Measurements from ENCODE around the gene RIMS1.

RIMS1 gene

GRCh38 chr6:72102561-72102960 is 216.2 kb downstream of the RIMS1 start:
- DNase-seq, result no peak

- no peak for DNase-seq
Observed at GRCh38 chr6:72111611-72112010, 225.3 kb downstream of the RIMS1 start.

- DNase-seq, result no peak
Observed at GRCh38 chr6:72130327-72130726, 244.0 kb downstream of the RIMS1 start.

GRCh38 chr6:72132427-72132826 is 246.1 kb downstream of the RIMS1 start:
- no peak for DNase-seq

DNA sequence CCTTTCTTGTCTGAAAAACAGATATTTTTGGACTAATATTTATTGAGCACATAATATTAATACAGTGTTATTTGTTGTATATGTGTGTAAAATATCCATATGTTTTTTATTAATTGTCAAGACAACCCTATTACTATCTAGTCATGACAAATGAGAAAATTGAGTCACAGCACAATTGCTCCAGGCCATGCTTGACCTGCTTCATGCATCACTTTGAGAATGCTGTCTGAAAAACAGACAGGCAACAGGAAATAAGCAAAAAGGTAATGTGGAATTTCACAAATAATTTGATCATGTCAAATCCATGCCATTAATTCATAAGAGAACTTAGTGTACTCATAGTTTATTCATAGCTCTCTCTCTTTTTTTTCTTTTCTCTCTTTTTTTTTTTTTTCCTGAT is 246.5 kb downstream of the RIMS1 start:
- no peak for DNase-seq

- no peak for DNase-seq
Observed at GRCh38 chr6:72133324-72133723, 247.0 kb downstream of the RIMS1 start.

DNA sequence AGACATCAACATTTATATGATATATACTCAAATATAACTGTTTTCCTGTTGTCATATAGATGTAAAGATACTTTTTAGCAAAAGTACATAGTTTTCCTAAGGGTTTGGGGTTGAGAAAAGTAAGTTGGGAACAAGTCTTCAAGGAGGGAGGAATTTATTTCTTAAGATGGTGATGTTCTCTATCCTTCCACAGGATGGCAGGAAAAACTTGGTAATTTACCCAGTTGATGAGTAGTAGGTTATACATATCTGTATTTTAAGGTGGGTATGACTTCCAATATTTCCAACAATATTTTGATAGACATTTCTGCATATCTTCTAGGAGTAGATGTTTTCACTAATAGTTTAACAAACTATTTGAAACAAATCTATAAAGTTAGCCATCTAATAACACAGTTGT is 254.4 kb downstream of the RIMS1 start:
- DNase-seq, result no peak

- no peak for DNase-seq
Observed at GRCh38 chr6:72149715-72150114, 263.4 kb downstream of the RIMS1 start.

DNA sequence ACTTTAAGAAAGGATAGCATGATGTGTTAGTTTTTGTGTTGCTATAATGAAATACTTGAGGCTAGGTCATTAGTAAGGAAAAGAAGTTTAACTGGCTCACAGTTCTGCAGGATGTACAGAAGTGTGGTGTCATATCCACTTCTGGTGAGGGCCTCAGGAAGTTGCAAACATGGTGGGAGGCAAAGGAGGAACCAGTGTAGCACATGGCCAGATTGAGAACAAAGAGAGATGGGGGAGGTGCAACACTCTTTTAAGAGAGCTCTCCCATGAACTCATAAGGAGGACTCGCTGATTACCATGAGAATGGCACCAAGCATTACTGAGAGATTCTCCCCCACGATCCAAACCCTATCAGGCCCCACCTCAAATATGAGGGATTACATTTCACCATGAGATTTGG is 265.4 kb downstream of the RIMS1 start:
- DNase-seq, result no peak

DNA sequence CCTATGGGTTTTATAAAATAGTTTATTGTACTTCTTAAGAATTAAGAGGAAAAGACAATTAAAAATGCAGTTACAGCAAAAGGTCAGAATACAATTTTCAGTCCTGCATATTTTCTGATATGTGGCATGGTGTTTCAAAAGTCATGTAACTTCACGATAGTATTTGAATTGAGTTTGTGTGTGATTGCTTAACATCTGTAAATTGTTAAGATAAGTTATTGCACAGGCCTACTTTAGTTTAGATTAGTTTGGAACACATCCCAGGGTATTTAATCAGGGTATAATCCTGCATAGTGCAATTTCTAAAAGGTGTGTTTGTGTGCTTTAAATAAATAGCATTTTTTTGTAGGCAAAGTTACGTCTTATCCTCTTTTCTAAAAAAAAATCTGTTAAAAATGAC is 289.6 kb downstream of the RIMS1 start:
- no peak for DNase-seq

DNA sequence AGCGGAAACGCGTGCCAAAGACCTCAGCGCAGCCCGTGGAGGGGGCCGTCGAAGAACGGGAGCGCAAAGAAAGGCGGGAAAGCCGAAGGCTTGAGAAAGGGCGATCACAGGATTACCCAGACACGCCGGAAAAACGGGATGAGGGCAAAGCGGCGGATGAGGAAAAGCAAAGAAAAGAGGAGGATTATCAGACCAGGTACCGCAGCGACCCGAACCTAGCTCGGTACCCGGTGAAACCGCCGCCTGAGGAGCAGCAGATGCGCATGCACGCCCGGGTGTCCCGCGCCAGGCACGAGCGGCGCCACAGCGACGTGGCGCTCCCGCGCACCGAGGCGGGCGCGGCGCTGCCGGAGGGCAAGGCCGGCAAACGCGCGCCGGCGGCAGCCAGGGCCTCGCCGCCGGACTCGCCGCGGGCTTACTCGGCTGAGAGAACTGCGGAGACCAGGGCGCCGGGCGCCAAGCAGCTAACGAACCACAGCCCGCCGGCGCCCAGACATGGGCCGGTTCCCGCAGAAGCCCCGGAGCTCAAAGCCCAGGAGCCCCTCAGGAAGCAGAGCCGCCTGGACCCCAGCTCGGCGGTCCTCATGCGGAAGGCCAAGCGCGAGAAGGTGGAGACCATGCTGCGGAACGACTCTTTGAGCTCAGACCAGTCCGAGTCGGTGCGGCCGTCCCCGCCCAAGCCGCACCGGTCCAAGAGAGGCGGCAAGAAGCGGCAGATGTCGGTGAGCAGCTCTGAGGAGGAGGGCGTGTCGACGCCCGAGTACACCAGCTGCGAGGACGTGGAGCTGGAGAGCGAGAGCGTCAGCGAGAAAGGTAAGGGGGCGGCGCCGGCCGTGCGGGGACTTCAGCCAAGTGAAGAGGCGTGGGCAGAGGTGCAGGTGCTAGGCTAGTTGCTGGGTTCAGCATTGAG is 296.2 kb downstream of the RIMS1 start:
- peak; percentile 60 for DNase-seq

DNA sequence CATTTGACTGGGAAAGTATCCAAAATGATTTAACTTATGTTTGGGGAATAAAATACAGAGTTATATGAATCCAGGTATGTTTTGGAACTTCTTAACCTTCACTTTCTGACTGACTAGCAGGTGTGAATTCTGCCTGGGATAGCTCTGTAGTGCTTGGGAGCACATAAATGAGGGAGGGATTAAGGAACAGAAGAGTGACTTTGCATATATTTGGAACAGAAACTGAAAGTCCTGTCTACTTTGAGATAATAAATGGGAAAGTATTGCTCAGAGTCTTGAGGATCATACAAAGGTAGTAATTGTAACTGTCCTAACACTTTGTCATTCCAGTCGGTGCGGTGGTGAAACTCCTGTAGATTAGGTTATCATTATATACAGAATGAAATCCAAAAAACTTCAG is 317.6 kb downstream of the RIMS1 start:
- DNase-seq, result no peak

DNA sequence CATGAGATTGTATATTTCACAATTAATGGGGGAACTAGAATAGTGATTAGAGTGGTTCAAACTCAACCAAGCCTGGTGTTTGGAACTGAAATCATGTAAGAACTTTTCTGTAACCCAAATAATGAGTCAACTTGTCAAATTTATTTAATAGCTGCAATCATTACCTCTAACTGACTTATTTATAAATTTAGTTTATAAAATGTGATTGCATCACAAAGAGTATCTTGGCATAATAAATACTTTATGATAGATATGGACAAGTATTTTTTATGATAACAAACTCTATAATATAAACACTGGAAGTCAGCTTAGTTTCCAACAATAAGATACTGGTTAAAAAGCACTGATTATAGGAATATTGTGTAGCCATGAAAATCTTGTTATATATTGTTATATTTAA is 319.1 kb downstream of the RIMS1 start:
- no peak for DNase-seq

DNA sequence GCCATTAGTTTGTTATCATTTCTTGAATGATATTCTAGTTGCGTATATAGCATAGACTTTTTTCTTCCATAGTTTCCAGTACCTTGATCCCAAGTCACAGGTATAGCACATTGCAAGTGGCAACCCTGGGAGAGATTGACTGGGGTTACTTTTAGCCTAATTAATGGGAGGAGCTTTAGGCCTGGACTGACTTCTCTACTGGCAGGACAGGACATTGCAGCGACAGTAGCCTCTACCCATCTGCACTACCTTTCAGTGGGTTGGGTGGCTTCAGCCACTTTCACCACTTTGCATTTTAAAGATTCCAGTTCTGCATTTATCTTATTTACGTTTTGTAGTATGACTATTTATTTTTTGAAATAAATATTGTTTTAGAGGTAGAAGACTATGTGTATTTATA is 320.3 kb downstream of the RIMS1 start:
- no peak for DNase-seq

DNA sequence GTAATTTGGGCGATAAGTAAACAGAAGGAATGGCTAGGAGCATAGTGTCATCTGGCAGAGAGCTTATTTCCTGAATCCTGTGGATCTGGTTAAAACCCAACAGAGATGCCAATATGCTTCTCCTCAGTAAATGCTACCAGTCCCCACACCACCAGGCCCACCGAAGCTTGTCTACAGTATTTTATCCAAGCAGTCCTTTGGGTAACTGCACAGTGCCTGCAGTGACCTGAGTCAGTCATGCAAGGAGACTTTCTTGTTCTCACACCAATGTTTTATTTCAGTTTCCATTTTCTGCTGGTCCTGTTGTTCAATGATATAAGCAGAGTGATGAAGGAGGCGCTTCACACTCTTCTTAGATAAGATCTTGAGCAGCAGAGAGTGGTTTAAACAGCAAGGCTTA is 326.3 kb downstream of the RIMS1 start:
- no peak for DNase-seq

GRCh38 chr6:72213654-72214053 is 327.3 kb downstream of the RIMS1 start:
- no peak for DNase-seq

DNA sequence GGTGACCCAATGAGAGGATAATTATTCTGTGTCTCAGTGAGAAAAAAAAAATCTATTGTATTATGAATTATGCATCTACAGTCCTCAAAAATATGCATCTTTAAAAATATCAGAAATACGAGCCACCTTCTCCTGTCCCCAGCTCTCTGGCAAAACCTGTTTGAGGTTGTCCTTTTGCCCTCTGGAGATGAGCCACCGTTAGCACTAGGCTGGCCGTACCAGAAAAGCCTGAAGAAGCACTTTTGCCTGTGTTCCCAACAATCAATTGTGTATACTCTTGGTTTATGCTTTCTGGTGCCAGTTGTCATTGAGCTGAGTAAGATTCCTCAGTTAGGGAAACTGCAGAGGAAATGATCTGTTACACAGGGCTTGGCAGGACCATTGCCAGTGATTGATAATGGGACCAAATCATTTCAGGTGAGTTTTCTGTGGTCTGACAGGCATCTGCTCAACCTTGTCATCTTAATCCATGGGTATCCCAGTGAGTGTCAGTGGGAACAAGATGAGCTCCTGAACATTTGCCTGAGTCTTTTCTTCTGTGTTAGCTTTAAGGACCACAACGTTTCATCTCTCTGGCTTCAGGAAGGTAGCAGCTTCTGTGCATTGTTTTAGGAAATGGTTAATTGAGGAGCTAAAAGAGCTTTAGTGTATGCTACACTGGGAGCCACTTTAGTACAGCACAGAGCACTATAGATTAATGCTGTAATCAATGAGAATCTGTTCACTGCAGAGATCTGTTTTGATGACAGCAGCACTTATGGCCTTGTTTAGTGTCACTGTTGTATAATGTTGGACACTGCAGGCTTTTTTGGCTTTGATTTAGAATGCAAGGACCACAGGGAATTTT is 330.1 kb downstream of the RIMS1 start:
- no peak for DNase-seq

GRCh38 chr6:72217626-72218025 is 331.3 kb downstream of the RIMS1 start:
- no peak for DNase-seq

DNA sequence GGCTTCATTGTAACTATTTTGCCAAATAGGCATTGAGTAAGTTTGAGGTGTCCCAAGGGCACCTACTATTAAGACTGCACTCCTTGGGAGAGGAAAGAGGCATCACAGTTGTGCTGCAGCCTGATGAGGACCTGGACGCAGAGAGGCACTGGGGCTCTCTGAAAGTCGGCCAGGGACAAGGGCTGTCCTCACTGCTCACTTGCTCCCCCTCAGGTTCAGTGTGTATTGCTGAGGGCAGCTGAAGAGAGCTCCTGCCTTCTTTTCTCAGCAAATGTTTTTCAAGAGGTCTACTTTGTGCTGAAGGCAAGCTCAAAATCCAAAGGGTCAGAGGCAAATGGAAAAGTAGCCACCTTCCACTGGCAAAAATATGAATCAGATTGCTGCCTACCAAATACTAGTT is 331.8 kb downstream of the RIMS1 start:
- peak; percentile 13 for DNase-seq

DNA sequence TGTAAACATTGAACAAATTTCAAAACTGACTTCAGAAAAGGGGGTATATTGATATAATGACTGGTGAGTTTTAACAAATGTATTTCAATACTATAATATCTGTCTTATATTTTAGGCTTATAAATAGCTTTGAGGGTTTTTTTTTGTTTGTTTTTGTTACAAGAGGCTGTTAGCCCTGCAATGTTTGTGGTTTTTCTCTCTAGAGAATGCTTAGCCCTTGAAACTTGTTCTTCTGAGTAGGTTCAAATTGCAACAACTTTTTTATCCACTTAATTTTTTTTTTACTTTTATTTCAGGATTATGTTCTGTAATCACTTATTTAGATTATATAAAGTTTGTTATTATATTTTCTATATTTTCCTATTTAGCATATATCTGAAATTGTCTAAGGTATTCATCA is 333.2 kb downstream of the RIMS1 start:
- DNase-seq, result no peak

DNA sequence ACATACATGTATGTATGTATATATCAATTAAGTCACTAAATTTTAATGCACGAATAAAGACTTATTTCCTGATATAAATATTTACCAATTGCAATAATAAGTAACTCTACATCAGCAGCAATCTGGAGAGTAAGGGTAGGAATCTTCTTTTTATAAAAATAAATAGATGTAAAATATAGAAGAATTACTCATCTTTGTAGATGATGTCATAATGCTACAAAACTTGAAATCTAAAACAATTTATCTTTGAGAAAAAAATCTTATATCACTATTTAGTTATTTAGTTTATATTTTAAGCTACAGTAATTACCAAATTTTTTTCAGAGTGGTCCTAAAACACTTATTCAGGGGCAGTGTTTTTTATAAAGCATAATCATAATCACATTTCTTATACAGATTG is 351.7 kb downstream of the RIMS1 start:
- DNase-seq, result no peak

DNA sequence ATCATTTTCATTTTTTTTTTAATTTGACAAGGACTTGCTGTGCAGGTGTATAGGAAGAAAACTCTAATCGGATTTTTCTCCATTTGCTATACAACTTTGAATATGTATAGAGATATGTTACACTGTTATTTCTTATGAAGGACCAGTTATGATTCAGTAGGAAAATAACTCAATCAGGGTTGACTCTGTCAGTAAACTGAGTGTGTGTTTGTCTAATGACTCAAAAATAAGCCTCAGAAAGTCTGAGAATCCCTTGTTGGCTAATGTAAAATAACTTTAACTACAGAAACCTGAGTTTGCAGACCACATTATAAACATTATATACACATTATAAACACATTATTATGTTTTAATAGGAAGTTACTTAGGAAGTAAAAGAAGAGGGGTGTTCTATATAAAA is 352.6 kb downstream of the RIMS1 start:
- DNase-seq, result no peak

DNA sequence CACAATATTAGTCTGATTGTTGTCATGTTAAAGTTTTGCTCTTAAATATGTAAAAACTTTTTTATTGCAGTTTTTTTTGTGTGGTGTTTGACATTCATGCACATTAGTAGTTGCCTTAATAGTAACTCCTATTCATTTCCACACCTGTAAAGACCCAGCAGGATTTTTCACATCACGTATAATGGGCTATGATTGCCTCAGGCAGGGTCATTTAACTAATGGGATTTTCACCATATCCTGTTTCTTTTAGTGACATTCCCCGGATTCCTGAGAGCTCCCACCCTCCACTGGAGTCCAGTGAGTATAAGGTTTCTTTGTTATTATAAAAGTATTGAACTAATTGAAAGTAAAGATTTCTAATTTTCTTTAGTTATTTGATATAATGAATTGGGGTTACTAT is 359.2 kb downstream of the RIMS1 start:
- DNase-seq, result no peak

GRCh38 chr6:72246926-72247325 is 360.6 kb downstream of the RIMS1 start:
- no peak for DNase-seq
